NK-92 treated with Interleukin-12 subunit alpha and Interleukin-12 subunit beta, amount 100 ng/mL, for 24 hours (cell line): Measurements from ENCODE around the gene SLC8A3.
"Not testable (repeated sequence)": the region's sequence is repeated elsewhere in the genome, so short reads cannot be mapped to it uniquely, and the experiment has no call there.

Source experiments
- DNase-seq: peaks from one replicate; lab custom pipeline; 2025; lab: John Stamatoyannopoulos, UW

The SLC8A3 gene

GRCh38 chr14:70188659-70189455, at the start of gene SLC8A3:
Gene SLC8A3, minus strand, starts transcription at chr14:70188951. Its CDS starts 20,529 bp downstream, at chr14:70168422.
- DNase-seq, result no peak

GRCh38 chr14:70237710-70238109, 49.0 kb upstream of the SLC8A3 start:
- DNase-seq, result no peak

- no peak for DNase-seq
These were observed 45.6 kb upstream of the SLC8A3 start for GRCh38 chr14:70234066-70234950.

GRCh38 chr14:70231756-70232544, 43.2 kb upstream of the SLC8A3 start:
- not testable (repeated sequence) for DNase-seq

- not testable (repeated sequence) for DNase-seq
These were observed 41.3 kb upstream of the SLC8A3 start for GRCh38 chr14:70229877-70230640.

- DNase-seq, result no peak
These were observed 25.1 kb upstream of the SLC8A3 start for GRCh38 chr14:70213721-70214282.

GRCh38 chr14:70212752-70213151, 24.0 kb upstream of the SLC8A3 start:
- no peak for DNase-seq

GRCh38 chr14:70208380-70208779, 19.6 kb upstream of the SLC8A3 start:
- no peak for DNase-seq

GRCh38 chr14:70203686-70204085, 14.9 kb upstream of the SLC8A3 start:
- no peak for DNase-seq

GRCh38 chr14:70201994-70202393, 13.2 kb upstream of the SLC8A3 start:
- DNase-seq, result no peak

- DNase-seq, result no peak
These were observed 4.6 kb upstream of the SLC8A3 start for GRCh38 chr14:70193396-70193795.

- no peak for DNase-seq
These were observed 4.2 kb upstream of the SLC8A3 start for GRCh38 chr14:70192915-70193314.

GRCh38 chr14:70190156-70190555, 1.4 kb upstream of the SLC8A3 start:
- DNase-seq, result no peak

GRCh38 chr14:70189456-70190077, 816 bp upstream of the SLC8A3 start:
- no peak for DNase-seq

- no peak for DNase-seq
These were observed 461 bp downstream of the SLC8A3 start for GRCh38 chr14:70188322-70188658.

GRCh38 chr14:70186900-70187451, 1.8 kb downstream of the SLC8A3 start:
- DNase-seq, result no peak

GRCh38 chr14:70183991-70184390, 4.8 kb downstream of the SLC8A3 start:
- no peak for DNase-seq

GRCh38 chr14:70181276-70181675, 7.5 kb downstream of the SLC8A3 start:
- DNase-seq, result no peak

GRCh38 chr14:70180718-70181117, 8.0 kb downstream of the SLC8A3 start:
- no peak for DNase-seq

GRCh38 chr14:70177081-70177800, 11.5 kb downstream of the SLC8A3 start:
- no peak for DNase-seq
